GM10248 (cell line): Measurements from ENCODE around the gene TACC2.

Experiments
- CTCF ChIA-PET: fragments of 300-600 bp; sonication (Branson Sonifier 250); formaldehyde crosslinking; extraction: SDS; loops from one replicate; lab custom pipeline; 2021; ENCODE audit warnings: antibody characterized with exemption; lab: Yijun Ruan, JAX
- POLR2A ChIA-PET: fragments of 350-650 bp; sonication (Branson Sonifier 250); formaldehyde crosslinking; extraction: SDS; loops from one replicate; lab custom pipeline; 2020; ENCODE audit warnings: antibody characterized with exemption; lab: Yijun Ruan, JAX
- DNase-seq: peaks from one replicate; pipeline ENCODE4 v3.0.0; 2012; ENCODE audit errors: extremely low spot score
- CTCF ChIP-seq: IDR thresholded peaks from 2 replicates; pipeline ENCODE4 v1.5.1; 2012; ENCODE audit warnings: mild to moderate bottlenecking, low read depth; ENCODE audit errors: extremely low read depth, missing control alignments, control extremely low read depth

Gene TACC2

GRCh38 chr10:122298598-122299301 is 309.8 kb downstream of the TACC2 start:
- CTCF ChIA-PET = interaction anchor here (0.7 to 7.6 kb wide), 50 partner anchors 8 to 731 kb away, joined by 3 to 160 read pairs (median 4); partner anchors contain the start of genes ARMS2, BTBD16 and PLEKHA1
- peak; percentile 79 for DNase-seq
- POLR2A ChIA-PET = interaction anchor here (0.8 kb wide), 1 partner anchor 34 kb away, joined by 3 read pairs; no protein-coding TSS in a partner anchor
- TF ChIP-seq CTCF = peak; percentile 91

DNA sequence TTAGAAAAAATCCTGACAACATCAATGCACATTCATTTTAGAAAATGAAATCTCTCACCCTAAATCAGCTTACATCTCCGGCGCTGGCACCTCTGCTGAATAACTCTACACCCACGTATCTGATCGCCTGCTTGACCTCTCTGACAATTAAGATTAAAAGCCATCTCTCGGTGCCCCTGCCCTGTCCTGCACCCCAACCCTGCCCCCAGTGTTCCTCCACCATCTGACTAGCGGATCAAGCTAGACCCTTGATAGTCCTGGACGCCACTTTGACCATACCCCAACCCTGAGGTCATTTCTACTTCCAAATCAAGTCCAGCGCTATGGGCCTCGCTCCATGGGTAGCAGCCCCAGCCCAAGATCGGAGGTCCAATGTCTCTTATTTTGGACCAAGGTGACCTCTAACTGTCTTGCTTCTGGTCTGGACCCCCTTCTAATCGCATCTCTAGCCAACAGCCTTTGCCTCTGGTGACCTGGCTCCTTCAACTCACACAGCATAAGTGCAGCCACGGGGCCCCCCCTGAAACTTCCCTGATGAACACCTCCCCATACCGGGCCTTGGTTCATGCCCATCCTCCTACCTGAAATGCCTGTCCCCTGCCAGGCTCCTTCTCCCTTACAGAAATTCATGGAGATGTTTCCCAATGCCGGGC is 310.6 kb downstream of the TACC2 start:
- no peak for TF ChIP-seq CTCF
- no peak for DNase-seq
- ChIA-PET POLR2A (interaction anchor here (0.8 kb wide), 1 partner anchor 33 kb away, joined by 3 read pairs; no protein-coding TSS in a partner anchor), CTCF (interaction anchor here (0.7 to 7.6 kb wide), 48 partner anchors 9 to 731 kb away, joined by 3 to 160 read pairs (median 4); partner anchors contain the start of genes ARMS2, BTBD16 and PLEKHA1)

DNA sequence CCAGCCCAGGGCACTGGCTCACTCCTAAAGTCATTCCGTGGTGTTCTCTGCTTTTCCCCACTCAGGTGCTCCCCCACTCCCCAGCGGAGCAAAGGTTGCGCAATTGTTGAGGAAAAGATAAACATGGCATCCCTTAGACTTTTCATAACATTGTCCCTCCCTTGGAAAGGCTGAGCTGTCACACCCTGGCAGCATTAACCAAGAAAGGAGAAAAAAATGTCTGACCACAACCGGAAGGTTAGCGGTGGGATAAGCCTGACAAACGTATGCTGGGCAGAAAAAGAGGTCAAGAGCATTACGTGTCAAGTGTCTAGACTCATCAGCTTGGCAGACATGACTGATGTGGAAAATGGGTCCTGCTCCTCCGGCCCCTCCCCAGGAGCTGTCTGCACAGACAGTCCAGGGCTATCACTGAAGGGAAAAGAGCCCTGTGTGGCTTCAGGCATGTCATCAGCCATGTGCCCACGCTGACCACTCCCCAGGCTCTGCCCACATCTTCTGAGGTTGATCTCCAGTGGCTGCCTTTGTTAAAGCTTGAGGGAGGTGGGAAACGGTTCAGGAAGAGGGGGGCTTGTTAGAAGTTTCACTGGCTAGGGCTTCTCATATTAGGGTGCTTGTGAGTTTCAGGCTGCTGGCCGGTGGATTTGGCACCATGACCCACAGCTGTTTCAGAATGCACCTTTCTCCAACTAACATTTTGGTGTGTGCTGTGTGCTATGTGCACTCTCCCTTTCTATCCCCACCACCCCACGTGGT is 312.3 kb downstream of the TACC2 start:
- ChIA-PET CTCF (interaction anchor here (0.9 to 2.6 kb wide), 7 partner anchors 8 to 264 kb away, joined by 3 to 30 read pairs (median 10); no protein-coding TSS in a partner anchor), POLR2A (no interaction called here)
- TF ChIP-seq CTCF = no peak
- DNase-seq = no peak

- ChIA-PET CTCF (interaction anchor here (0.9 to 2.6 kb wide), 8 partner anchors 9 to 264 kb away, joined by 3 to 30 read pairs (median 7); no protein-coding TSS in a partner anchor), POLR2A (no interaction called here)
- DNase-seq = no peak
- TF ChIP-seq CTCF = no peak
These were observed 312.8 kb downstream of the TACC2 start for GRCh38 chr10:122301811-122302115.

DNA sequence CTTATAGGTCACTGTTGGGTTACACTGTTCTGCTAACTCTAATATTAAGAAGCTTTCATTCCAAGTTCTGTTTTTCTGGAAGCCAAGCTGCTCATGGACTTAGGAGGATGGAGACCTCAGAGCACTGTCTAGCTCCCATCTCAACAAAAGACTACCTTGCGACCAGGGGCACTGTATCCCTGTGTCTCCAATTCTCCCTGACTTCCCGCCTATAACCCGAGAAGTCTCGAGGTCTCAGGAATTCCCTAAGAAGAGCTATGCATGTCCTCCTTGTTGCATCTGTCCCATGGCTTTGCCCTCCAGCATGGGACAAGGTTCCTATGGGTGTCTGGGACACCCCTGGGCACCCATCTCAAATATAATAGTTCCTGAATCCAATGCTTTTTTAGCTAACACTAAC is 313.4 kb downstream of the TACC2 start:
- CTCF ChIA-PET = interaction anchor here (0.9 to 2.6 kb wide), 9 partner anchors 9 to 263 kb away, joined by 3 to 30 read pairs (median 4); no protein-coding TSS in a partner anchor
- no peak for TF ChIP-seq CTCF
- POLR2A ChIA-PET = no interaction called here
- DNase-seq = no peak
